ENCODE results near the gene NUBP2.

NUBP2 gene

DNA sequence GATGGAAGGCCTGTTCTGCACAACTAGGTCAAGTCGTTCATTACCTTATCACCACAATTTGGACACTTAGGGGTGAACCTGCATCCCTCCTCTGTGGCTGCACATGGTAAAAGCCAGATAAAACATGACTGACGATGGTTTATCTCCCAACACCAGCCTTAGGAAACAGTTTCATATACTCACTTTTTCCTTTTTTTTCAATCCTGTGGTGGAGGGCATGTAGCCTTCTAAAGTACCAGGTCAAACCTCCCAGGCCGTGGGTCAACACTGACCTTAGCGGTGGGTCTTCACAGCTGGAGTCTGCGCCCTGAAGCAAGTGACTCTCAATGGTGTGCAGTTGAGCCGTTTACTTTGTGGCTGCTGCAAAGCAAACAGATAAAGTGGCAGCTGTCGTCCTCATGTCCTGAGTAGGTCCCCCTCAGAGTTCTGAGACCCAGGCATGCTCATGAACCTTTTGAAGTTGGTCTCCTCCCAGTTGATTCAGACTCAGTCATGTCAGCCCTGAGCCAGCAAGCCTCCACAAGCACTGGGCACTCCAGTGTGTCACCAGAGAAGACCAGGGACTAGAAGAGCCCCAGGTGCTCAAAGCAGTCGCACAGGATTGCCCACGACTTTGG, 50.2 kb downstream of the NUBP2 start:
- no peak for DNase-seq (ENCODE audit: extremely low read depth, low read depth)
- TF ChIP-seq, protein P1, sequence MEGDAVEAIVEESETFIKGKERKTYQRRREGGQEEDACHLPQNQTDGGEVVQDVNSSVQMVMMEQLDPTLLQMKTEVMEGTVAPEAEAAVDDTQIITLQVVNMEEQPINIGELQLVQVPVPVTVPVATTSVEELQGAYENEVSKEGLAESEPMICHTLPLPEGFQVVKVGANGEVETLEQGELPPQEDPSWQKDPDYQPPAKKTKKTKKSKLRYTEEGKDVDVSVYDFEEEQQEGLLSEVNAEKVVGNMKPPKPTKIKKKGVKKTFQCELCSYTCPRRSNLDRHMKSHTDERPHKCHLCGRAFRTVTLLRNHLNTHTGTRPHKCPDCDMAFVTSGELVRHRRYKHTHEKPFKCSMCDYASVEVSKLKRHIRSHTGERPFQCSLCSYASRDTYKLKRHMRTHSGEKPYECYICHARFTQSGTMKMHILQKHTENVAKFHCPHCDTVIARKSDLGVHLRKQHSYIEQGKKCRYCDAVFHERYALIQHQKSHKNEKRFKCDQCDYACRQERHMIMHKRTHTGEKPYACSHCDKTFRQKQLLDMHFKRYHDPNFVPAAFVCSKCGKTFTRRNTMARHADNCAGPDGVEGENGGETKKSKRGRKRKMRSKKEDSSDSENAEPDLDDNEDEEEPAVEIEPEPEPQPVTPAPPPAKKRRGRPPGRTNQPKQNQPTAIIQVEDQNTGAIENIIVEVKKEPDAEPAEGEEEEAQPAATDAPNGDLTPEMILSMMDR (IDR thresholded peaks at IDR 0.05; ENCODE audit: low read depth, low read length), result no peak

DNA sequence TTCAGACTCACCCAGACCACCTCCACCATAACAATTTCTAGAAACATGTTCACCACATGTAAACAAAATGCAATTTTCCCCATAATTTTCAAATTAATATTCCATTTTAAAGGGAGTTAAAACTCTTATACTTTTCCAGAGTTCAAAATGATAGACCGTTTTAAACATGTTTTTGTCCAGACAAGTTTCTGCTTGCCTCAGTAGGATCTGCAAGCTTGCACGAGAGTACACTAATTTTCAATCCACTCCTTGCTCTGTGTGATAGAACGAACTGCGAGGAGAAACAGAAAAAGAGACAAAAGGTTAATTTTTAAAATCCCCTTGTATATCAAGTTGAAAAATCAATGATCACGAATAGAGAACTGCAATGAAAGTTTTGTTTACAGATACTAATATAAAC, 51.3 kb downstream of the NUBP2 start:
- TF ChIP-seq, protein P1 (IDR thresholded peaks at IDR 0.05; ENCODE audit: low read depth, low read length), result no peak
- DNase-seq (ENCODE audit: extremely low read depth, low read depth), result no peak

Data from AG09319 (cell line).